HCT116 (cell line): ENCODE results near the gene CHURC1. TPM values are rescaled to one million over a fixed set of nuclear protein-coding genes. Genes with fewer than 3 reads are reported as not detected.

Experiments used
- ATAC-seq: fragments of 200-7000 bp; cut with Tn5 transposase; 2 replicates; pipeline ENCODE4 v1.9.1; 2020; ENCODE audit warnings: mild to moderate bottlenecking, moderate library complexity
- BruUV-seq: library from RNA; stranded (reverse); fragments of 400-500 nt; replicated peaks from 2 replicates; lab custom pipeline; 2021; lab: Mats Ljungman, UMichigan
- CTCF ChIA-PET: fragments of 300-600 bp; sonication (Branson Sonifier 250); formaldehyde crosslinking; loops from one replicate; lab custom pipeline; 2021; ENCODE audit warnings: antibody characterized with exemption; lab: Charles Lee
- POLR2A ChIA-PET: fragments of 300-600, 350-600 bp; sonication (Branson Sonifier 250); formaldehyde crosslinking; loops from one replicate; lab custom pipeline; 2021; ENCODE audit warnings: antibody characterized with exemption; lab: Charles Lee
- RAD21 ChIA-PET, 2 experiments: fragments of 300-600 bp; sonication (Branson Sonifier 250); formaldehyde crosslinking; loops; one replicate each; lab custom pipeline; 2023; ENCODE audit warnings: low total read pairs in 2 of 2; ENCODE audit not compliant: uncharacterized antibody in 2 of 2, unreplicated experiment in 2 of 2, low non-redundant PET in 1 of 2; lab: Charles Lee
- DNase-seq: peaks from one replicate; pipeline ENCODE4 v3.0.0-alpha.2; 2010; ENCODE audit warnings: low read depth, low spot score
- H2AFZ ChIP-seq: fragments of 200-600 bp; shearing (Covaris generic), sonication (generic); 2 replicates; pipeline ENCODE4 v1.6.1; 2017; ENCODE audit warnings: low read depth, mixed run types, mixed read lengths, antibody characterized with exemption, low read length; ENCODE audit not compliant: poor library complexity, severe bottlenecking
- H3K27ac ChIP-seq: 2 replicates; pipeline ENCODE4 v1.5.1; 2012; ENCODE audit warnings: low read depth, low read length
- H3K27me3 ChIP-seq: fragments of 200-600 bp; sonication (generic); 2 replicates; pipeline ENCODE4 v1.6.1; 2016; ENCODE audit warnings: mixed run types, low read length, mixed read lengths; ENCODE audit not compliant: insufficient read depth
- H3K36me3 ChIP-seq, 2 experiments: fragments of 200-500 bp in 1 of 2; fragments of 200-600 bp in 1 of 2; sonication (Bioruptor generic) in 1 of 2; sonication (generic) in 1 of 2; 2 replicates each; pipeline versions ENCODE4 v1.5.1 to v1.6.1; 2014 to 2016; ENCODE audit warnings: low read length in 2 of 2, inconsistent platforms in 1 of 2, mixed read lengths in 1 of 2, mixed run types in 1 of 2; ENCODE audit not compliant: insufficient read depth in 2 of 2, control insufficient read depth in 1 of 2
- H3K4me1 ChIP-seq, 2 experiments: fragments of 200-600 bp in 1 of 2; sonication (generic) in 1 of 2; 2 replicates each; pipeline versions ENCODE4 v1.5.1 to v1.6.1; 2012 to 2017; ENCODE audit warnings: low read length in 2 of 2, inconsistent platforms in 1 of 2, mild to moderate bottlenecking in 1 of 2, mixed read lengths in 1 of 2, mixed run types in 1 of 2, moderate library complexity in 1 of 2; ENCODE audit not compliant: insufficient read depth in 2 of 2, control insufficient read depth in 1 of 2
- H3K4me2 ChIP-seq: fragments of 200-600 bp; sonication (generic); 2 replicates; pipeline ENCODE4 v1.6.1; 2017; ENCODE audit warnings: mixed run types, low read length, mixed read lengths
- H3K4me3 ChIP-seq, 2 experiments: fragments of 200-600 bp in 1 of 2; sonication (generic) in 1 of 2; replicated peaks in 1 of 2; 2 replicates each; pipeline ENCODE4 v1.5.1; 2011 to 2016; ENCODE audit warnings: low read length in 2 of 2, control low read depth in 1 of 2, low read depth in 1 of 2, mild to moderate bottlenecking in 1 of 2, mixed read lengths in 1 of 2, mixed run types in 1 of 2
- H3K79me2 ChIP-seq: fragments of 200-600 bp; sonication (generic); 2 replicates; pipeline ENCODE4 v1.6.1; 2017; ENCODE audit warnings: mild to moderate bottlenecking, mixed run types, low read length, moderate library complexity, mixed read lengths; ENCODE audit not compliant: insufficient read depth
- H3K9ac ChIP-seq: fragments of 200-600 bp; sonication (generic); 2 replicates; pipeline ENCODE4 v1.6.1; 2016; ENCODE audit warnings: low read length, mixed read lengths
- H3K9me2 ChIP-seq: fragments of 200-600 bp; sonication (generic), shearing (Covaris generic); 2 replicates; pipeline ENCODE4 v1.6.1; 2017; ENCODE audit warnings: mixed run types, mild to moderate bottlenecking, moderate library complexity; ENCODE audit not compliant: insufficient read depth
- H3K9me3 ChIP-seq, 2 experiments: fragments of 200-500 bp in 1 of 2; fragments of 200-600 bp in 1 of 2; sonication (Bioruptor generic) in 1 of 2; sonication (generic) in 1 of 2; 2 replicates each; pipeline ENCODE4 v1.6.1; 2014 to 2017; ENCODE audit warnings: low read length in 2 of 2, mixed read lengths in 2 of 2, inconsistent platforms in 1 of 2, low read depth in 1 of 2, mild to moderate bottlenecking in 1 of 2, mixed run types in 1 of 2, moderate library complexity in 1 of 2; ENCODE audit not compliant: control insufficient read depth in 1 of 2, insufficient read depth in 1 of 2
- H4K20me1 ChIP-seq: fragments of 200-600 bp; sonication (generic), shearing (Covaris generic); 2 replicates; pipeline ENCODE4 v1.6.1; 2017; ENCODE audit warnings: mixed run types, mild to moderate bottlenecking, moderate library complexity; ENCODE audit not compliant: insufficient read depth
- ATF3 ChIP-seq: IDR thresholded peaks from 2 replicates; pipeline ENCODE4 v1.6.1; 2012
- CBX3 ChIP-seq: IDR thresholded peaks from 2 replicates; pipeline ENCODE4 v1.6.1; 2012; ENCODE audit warnings: low read depth
- CEBPB ChIP-seq: IDR thresholded peaks from 2 replicates; pipeline ENCODE4 v1.6.1; 2012; ENCODE audit warnings: low read depth
- EGR1 ChIP-seq: IDR thresholded peaks from 2 replicates; pipeline ENCODE4 v1.6.1; 2012; ENCODE audit warnings: low read depth
- ELF1 ChIP-seq: IDR thresholded peaks from 2 replicates; pipeline ENCODE4 v1.6.1; 2012; ENCODE audit warnings: low read depth, borderline replicate concordance
- EZH2 ChIP-seq: fragments of 200-600 bp; sonication (generic); IDR thresholded peaks from 2 replicates; pipeline ENCODE4 v1.6.1; 2017; ENCODE audit warnings: antibody characterized with exemption, mixed run types
- EZH2phosphoT487 ChIP-seq: fragments of 200-600 bp; IDR thresholded peaks from 2 replicates; pipeline ENCODE4 v1.6.1; 2018; ENCODE audit warnings: antibody characterized with exemption, borderline replicate concordance
- FOSL1 ChIP-seq: IDR thresholded peaks from 2 replicates; pipeline ENCODE4 v1.6.1; 2012; ENCODE audit warnings: low read depth
- JUND ChIP-seq: IDR thresholded peaks from 2 replicates; pipeline ENCODE4 v1.6.1; 2012
- MAX ChIP-seq: IDR thresholded peaks from 2 replicates; pipeline ENCODE4 v1.6.1; 2012
- POLR2A ChIP-seq: IDR thresholded peaks from 2 replicates; pipeline ENCODE4 v1.7.0; 2011; ENCODE audit warnings: borderline replicate concordance; ENCODE audit not compliant: insufficient read depth, insufficient read length; ENCODE audit errors: extremely low read depth
- POLR2AphosphoS5 ChIP-seq: IDR thresholded peaks from 2 replicates; pipeline ENCODE4 v1.6.1; 2011; ENCODE audit warnings: mild to moderate bottlenecking, low read depth, low read length, moderate library complexity
- RAD21 ChIP-seq: IDR thresholded peaks from 2 replicates; pipeline ENCODE4 v1.6.1; 2012; ENCODE audit warnings: low read depth, mild to moderate bottlenecking
- SIN3A ChIP-seq: IDR thresholded peaks from 2 replicates; pipeline ENCODE4 v1.6.1; 2012; ENCODE audit warnings: low read depth
- SP1 ChIP-seq: IDR thresholded peaks from 2 replicates; pipeline ENCODE4 v1.6.1; 2012; ENCODE audit warnings: low read depth
- SRF ChIP-seq: IDR thresholded peaks from 2 replicates; pipeline ENCODE4 v1.6.1; 2012; ENCODE audit warnings: low read depth
- TCF7L2 ChIP-seq: IDR thresholded peaks from 2 replicates; pipeline ENCODE4 v1.7.0; 2011; ENCODE audit warnings: borderline replicate concordance, inconsistent platforms; ENCODE audit not compliant: insufficient read depth, insufficient read length; ENCODE audit errors: extremely low read depth
- YY1 ChIP-seq: IDR thresholded peaks from 2 replicates; pipeline ENCODE4 v1.6.1; 2011; ENCODE audit warnings: low read length, low read depth, moderate library complexity, mild to moderate bottlenecking; ENCODE audit not compliant: insufficient replicate concordance; ENCODE audit errors: extremely low read depth
- ZFX ChIP-seq: fragments of 450-650 bp; IDR thresholded peaks from 2 replicates; pipeline ENCODE4 v1.6.1; 2017
- ZNF274 ChIP-seq: fragments of 200-500 bp; sonication (Bioruptor generic); IDR thresholded peaks from 2 replicates; pipeline ENCODE4 v1.6.1; 2014; ENCODE audit warnings: mild to moderate bottlenecking, low read depth, low read length, inconsistent platforms
- intact Hi-C: fragments of 100-400 bp; cut with micrococcal nuclease; formaldehyde crosslinking; loops from 2 replicates; pipeline ENCODE4 v1.10.0; 2022
- total RNA-seq: library from RNA; stranded (reverse); gene quantifications from one replicate; pipeline ENCODE4 v1.2.1, GENCODE V29; 2021; ENCODE audit not compliant: unreplicated experiment

CHURC1 gene
- total RNA-seq, 1 experiment from 2014 or later: 47.5 TPM

DNA sequence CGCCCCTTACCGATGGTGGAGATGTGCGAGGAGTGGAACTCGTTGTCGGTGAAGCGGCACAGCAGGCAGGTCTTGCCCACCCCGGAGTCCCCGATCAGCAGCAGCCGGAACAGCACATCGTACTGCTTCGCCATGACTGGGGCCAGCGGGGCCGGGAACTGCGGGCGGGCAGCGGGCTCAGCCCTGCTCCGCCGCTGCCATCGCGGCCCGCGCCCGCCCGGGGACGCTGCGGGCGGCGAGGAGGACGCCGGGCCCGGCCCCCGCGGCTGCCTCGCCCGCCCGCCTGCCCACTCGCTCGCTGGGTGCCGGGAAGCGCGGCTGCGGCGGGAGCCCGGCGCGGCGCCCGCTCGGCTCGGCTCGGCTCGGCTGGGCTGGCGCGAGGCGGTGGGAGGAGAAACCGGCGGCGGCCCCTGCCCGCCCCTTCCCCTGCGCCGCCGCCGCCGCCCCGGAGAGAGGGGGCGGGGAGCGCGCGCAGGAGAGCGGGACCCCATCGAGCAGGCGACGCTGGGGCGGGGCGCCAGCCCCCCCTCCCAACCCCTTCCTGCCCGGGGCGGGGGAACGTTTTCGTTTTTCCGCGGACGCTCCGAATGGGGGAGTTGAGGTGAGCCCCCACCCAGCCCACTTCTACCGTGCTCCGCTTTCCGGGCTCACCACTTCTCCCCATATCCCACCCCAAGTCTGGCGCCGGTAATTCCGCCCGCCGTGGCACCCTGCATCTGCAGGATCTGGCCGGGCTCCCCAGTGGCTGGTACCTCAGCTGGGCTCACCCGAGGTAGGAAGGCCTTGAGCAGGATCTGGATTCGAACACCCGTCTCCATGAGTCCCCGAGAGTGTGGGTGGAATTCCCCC is 57.9 kb downstream of the CHURC1 start, which contains the start of gene RAB15:
RAB15 (minus strand) TSS at position 394 of the 849 bp plus-strand sequence; CDS start at position 134, 260 bp downstream.
- Histone ChIP-seq H3K9me3 (no peaks in the 10 kb centered on the region), H3K4me3 (peak within 1 kb of the TSS; percentile 44 to 59), H4K20me1 (no peaks in the 10 kb centered on the region), H3K27me3 (no peaks in the 10 kb centered on the region), H3K4me1 (peaks cover 27 to 32% of the 10 kb centered on the region in 2 experiments; a peak in 3 of 4 replicates), H2AFZ (no peak within 1 kb of the TSS), H3K9ac (peak within 1 kb of the TSS; percentile 57), H3K27ac (peak within 1 kb of the TSS; percentile 29; the same call in 1 of the 2 replicates), H3K36me3 (no peaks in the 10 kb centered on the region), H3K9me2 (no peaks in the 10 kb centered on the region), H3K79me2 (no peaks in the 10 kb centered on the region), H3K4me2 (peak within 1 kb of the TSS; percentile 85)
- no TSS peak for BruUV-seq
- ChIA-PET RAD21 (no interaction called here), POLR2A (no interaction called here), CTCF (no interaction called here)
- no peak for DNase-seq
- TF ChIP-seq TCF7L2: no peak
- TF ChIP-seq ZFX: peak; percentile 36
- intact Hi-C loops: no loop called here
- ATAC-seq: peak; percentile 72

GRCh38 chr14:64973026-64973442 is 58.8 kb downstream of the CHURC1 start:
- no TSS peak for BruUV-seq
- CTCF ChIA-PET: no interaction called here
- H3K4me2 ChIP-seq: no peak overlapping the region
- no peak overlapping the region for H3K9ac ChIP-seq
- intact Hi-C loops: no loop called here
- no peaks in the 10 kb centered on the region for H3K9me2 ChIP-seq
- H4K20me1 ChIP-seq: no peaks in the 10 kb centered on the region
- TF ChIP-seq RAD21 (no peak), POLR2AphosphoS5 (no peak), SRF (no peak), EZH2phosphoT487 (no peak), FOSL1 (no peak), YY1 (no peak), ZFX (no peak), TCF7L2 (no peak), CBX3 (no peak), SIN3A (no peak), ELF1 (no peak), JUND (no peak), MAX (no peak), POLR2A (no peak), EZH2 (no peak), ATF3 (no peak), CEBPB (no peak), EGR1 (no peak), SP1 (no peak), ZNF274 (no peak)
- POLR2A ChIA-PET: no interaction called here
- no peak overlapping the region for H3K4me3 ChIP-seq
- DNase-seq: no peak
- ATAC-seq: no peak
- H3K9me3 ChIP-seq: no peaks in the 10 kb centered on the region
- H3K4me1 ChIP-seq: peaks cover 22 to 29% of the 10 kb centered on the region in 2 experiments; a peak in 3 of 4 replicates
- no peak overlapping the region for H2AFZ ChIP-seq
- no peak overlapping the region for H3K27ac ChIP-seq
- H3K27me3 ChIP-seq: no peaks in the 10 kb centered on the region
- RAD21 ChIA-PET: no interaction called here
- no peaks in the 10 kb centered on the region for H3K36me3 ChIP-seq
- H3K79me2 ChIP-seq: no peaks in the 10 kb centered on the region
